Measurements from ENCODE around the gene SDCCAG8. TPM values are rescaled to one million over a fixed set of nuclear protein-coding genes. Genes with fewer than 3 reads are reported as not detected.

SDCCAG8 gene
- total RNA-seq, 2 donors from 2014 or later = 23.2 to 91.0 TPM

DNA sequence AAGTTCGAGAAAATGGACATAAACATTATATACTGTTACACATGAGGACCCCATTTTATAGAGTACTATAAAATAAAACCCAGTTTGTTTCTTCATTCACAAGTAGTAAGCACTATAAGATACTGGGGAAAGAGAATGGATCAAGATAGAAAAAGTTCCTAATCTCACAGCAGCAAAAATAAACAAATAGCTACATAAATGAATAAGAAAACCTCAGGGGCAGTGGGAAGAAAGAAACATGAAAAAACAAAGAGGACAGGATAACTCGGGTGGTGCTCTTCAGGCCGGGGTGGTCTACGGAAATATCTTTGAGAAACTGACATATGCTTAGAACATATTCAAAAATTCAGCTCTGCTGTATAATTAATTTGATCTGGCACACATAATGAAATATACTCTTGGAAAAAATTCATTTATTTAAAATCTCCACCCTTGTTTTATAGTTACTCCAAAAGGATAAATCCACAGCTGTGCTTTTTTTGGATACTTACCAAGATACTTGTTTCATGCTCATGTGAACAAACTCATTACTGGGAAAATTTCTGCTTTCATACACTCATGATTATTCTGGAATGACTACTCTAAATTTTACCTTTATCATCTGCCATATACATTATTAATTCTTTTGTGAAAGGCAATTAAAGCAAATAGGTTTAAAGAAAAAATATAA lies 20.7 kb upstream of the SDCCAG8 start:
- TF ChIP-seq, protein P1, sequence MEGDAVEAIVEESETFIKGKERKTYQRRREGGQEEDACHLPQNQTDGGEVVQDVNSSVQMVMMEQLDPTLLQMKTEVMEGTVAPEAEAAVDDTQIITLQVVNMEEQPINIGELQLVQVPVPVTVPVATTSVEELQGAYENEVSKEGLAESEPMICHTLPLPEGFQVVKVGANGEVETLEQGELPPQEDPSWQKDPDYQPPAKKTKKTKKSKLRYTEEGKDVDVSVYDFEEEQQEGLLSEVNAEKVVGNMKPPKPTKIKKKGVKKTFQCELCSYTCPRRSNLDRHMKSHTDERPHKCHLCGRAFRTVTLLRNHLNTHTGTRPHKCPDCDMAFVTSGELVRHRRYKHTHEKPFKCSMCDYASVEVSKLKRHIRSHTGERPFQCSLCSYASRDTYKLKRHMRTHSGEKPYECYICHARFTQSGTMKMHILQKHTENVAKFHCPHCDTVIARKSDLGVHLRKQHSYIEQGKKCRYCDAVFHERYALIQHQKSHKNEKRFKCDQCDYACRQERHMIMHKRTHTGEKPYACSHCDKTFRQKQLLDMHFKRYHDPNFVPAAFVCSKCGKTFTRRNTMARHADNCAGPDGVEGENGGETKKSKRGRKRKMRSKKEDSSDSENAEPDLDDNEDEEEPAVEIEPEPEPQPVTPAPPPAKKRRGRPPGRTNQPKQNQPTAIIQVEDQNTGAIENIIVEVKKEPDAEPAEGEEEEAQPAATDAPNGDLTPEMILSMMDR (IDR thresholded peaks at IDR 0.05) = no peak
- no peaks in the 10 kb centered on the region for H3K27me3 ChIP-seq (replicated peaks; ENCODE audit: insufficient read depth)
- DNase-seq (ENCODE audit: low spot score) (no peak), ATAC-seq (ENCODE audit: insufficient number of reproducible peaks, low FRiP score, low read depth) (no peak)
- no peak overlapping the region for H3K27ac ChIP-seq
- H3K4me3 ChIP-seq = no peak overlapping the region
- peaks cover 18 to 24% of the 10 kb centered on the region in 2 donors for H3K4me1 ChIP-seq (ENCODE audit: control insufficient read depth in 1 of 2, low read depth in 2 of 2)
- H3K36me3 ChIP-seq = no peaks in the 10 kb centered on the region
- peaks cover 20% of the 10 kb centered on the region for H3K9me3 ChIP-seq

DNA sequence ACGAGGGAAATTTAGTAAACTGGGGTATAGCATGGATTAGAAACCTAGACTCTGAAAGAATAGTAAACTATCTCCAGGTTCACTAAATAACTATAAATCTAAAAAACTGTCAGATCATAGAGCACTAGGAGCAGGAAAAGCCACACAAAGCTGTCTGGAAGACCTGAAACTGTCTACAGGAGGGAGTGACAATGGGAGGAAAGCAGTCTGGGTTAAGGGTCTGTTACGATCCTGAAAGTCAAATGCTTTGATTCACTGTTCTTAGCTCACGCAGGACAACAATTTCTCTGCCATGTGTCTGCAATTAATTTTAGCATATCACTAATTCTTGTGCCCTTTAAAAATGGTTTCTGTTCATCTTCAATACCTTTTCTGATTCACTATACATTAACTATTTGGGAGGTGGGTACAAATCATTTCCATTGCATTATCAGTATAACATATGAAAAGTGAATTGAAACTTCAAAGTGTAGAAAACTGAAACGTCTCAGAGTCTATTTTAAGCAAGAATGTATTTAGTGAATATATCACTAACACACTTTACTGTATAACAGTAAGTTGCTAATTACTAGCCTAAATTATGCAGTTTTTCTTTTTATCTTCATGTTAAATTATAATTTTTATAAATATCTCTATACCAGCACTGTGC lies 19.1 kb upstream of the SDCCAG8 start:
- ATAC-seq (ENCODE audit: insufficient number of reproducible peaks, low FRiP score, low read depth) = no peak
- H3K4me3 ChIP-seq = peak overlapping the region; percentile 3
- no peaks in the 10 kb centered on the region for H3K36me3 ChIP-seq
- peaks cover 18 to 24% of the 10 kb centered on the region in 2 donors for H3K4me1 ChIP-seq (ENCODE audit: control insufficient read depth in 1 of 2, low read depth in 2 of 2)
- DNase-seq (ENCODE audit: low spot score) = no peak
- peaks cover 4% of the 10 kb centered on the region for H3K9me3 ChIP-seq
- H3K27me3 ChIP-seq (replicated peaks; ENCODE audit: insufficient read depth) = no peaks in the 10 kb centered on the region
- no peak overlapping the region for H3K27ac ChIP-seq
- TF ChIP-seq, protein P1 (IDR thresholded peaks at IDR 0.05) = no peak

DNA sequence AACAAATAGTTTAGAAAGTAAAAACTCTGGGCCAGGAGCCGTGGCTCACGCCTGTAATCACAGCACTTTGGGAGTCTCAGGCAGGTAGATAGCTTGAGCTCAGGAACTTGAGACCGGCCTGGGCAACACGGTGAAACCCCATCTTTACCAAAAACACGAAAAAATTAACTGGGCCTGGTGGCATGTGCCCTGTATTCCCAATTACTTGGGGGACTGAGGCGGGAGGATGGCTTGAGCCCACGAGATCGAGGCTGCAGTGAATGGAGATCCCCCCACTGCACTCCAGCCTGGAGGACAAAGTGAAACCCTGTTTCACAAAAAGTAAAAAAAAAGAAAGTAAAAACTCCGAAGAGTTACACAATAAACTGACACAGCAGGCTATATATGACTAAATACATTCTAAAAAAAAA lies 11.4 kb upstream of the SDCCAG8 start:
- ATAC-seq (ENCODE audit: insufficient number of reproducible peaks, low FRiP score, low read depth) (no peak), DNase-seq (ENCODE audit: low spot score) (no peak)
- Histone ChIP-seq H3K36me3 (no peaks in the 10 kb centered on the region), H3K9me3 (no peaks in the 10 kb centered on the region), H3K4me1 (ENCODE audit: control insufficient read depth in 1 of 2, low read depth in 2 of 2) (peaks cover 15 to 21% of the 10 kb centered on the region in 2 donors), H3K4me3 (no peak overlapping the region), H3K27me3 (replicated peaks; ENCODE audit: insufficient read depth) (no peaks in the 10 kb centered on the region), H3K27ac (no peak overlapping the region)
- TF ChIP-seq, protein P1 (IDR thresholded peaks at IDR 0.05) = no peak

DNA sequence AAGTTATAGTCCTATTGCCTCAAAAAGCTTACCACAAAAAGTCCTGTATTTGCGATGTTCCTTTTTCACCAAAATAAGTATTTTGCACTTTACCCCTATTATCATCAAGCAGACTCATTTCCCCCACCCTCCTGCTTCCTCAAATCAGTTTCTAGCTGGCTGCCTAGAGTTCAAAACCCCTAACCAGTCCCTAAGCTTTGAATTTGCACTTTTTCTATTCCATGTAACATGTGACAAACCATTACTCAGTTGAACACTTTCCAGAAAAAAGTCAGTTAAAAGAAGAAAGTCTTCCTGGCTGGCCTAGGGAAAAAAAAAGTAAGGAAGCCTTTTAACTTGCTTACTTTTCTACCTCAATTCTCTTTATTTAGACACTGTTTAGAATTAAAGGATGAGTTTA lies 8.9 kb upstream of the SDCCAG8 start:
- Histone ChIP-seq H3K27ac (peak overlapping the region in 1 of 2 donors; percentile 60), H3K36me3 (no peaks in the 10 kb centered on the region), H3K27me3 (replicated peaks; ENCODE audit: insufficient read depth) (no peaks in the 10 kb centered on the region), H3K4me1 (ENCODE audit: control insufficient read depth in 1 of 2, low read depth in 2 of 2) (peaks cover 29 to 38% of the 10 kb centered on the region in 2 donors), H3K4me3 (no peak overlapping the region), H3K9me3 (no peaks in the 10 kb centered on the region)
- TF ChIP-seq, protein P1 (IDR thresholded peaks at IDR 0.05) = no peak
- DNase-seq (ENCODE audit: low spot score) (no peak), ATAC-seq (ENCODE audit: insufficient number of reproducible peaks, low FRiP score, low read depth) (peak; percentile 35)

DNA sequence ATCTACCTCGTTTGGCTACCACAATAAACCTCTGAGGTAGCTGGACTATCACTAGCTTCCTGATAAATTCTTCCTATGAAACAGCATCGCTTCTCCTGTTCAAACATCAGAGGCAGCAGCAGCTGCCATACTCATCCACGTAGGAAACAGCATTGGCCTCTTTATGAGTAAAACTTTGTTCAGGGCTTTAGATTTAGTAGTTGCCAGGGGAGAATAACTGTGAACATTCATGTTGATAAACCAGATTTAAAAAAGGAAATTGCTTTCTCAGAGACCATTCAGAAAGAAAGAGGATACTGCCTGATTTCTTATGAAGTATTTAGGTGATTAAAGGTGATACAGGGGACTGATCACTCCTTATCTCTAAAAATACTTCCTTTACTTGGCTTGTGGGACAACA lies 7.9 kb upstream of the SDCCAG8 start:
- Histone ChIP-seq H3K27me3 (replicated peaks; ENCODE audit: insufficient read depth) (no peaks in the 10 kb centered on the region), H3K27ac (no peak overlapping the region), H3K4me3 (no peak overlapping the region), H3K36me3 (no peaks in the 10 kb centered on the region), H3K4me1 (ENCODE audit: control insufficient read depth in 1 of 2, low read depth in 2 of 2) (peaks cover 39 to 47% of the 10 kb centered on the region in 2 donors), H3K9me3 (no peaks in the 10 kb centered on the region)
- DNase-seq (ENCODE audit: low spot score) (no peak), ATAC-seq (ENCODE audit: insufficient number of reproducible peaks, low FRiP score, low read depth) (no peak)
- TF ChIP-seq, protein P1 (IDR thresholded peaks at IDR 0.05) = no peak

All from thoracic aorta (tissue), 2 donors.